GM18951 (cell line): ENCODE data around the gene TMEM192.
"Not testable (repeated sequence)": the region's sequence is repeated elsewhere in the genome, so short reads cannot be mapped to it uniquely, and the experiment has no call there.

Experiments
- POLR2A ChIP-seq: IDR thresholded peaks from 4 replicates; pipeline ENCODE4 v1.6.1; 2011; ENCODE audit warnings: mild to moderate bottlenecking; ENCODE audit not compliant: insufficient read length, insufficient read depth; ENCODE audit errors: extremely low read depth
- in situ Hi-C: fragments of 300-500 bp; cut with MboI; formaldehyde crosslinking; loops from one replicate; pipeline ENCODE4 v1.12.0; 2022; ENCODE audit warnings: low sequenced_read_pairs, mixed read lengths, inconsistent platforms; ENCODE audit not compliant: unreplicated experiment

Gene TMEM192

DNA sequence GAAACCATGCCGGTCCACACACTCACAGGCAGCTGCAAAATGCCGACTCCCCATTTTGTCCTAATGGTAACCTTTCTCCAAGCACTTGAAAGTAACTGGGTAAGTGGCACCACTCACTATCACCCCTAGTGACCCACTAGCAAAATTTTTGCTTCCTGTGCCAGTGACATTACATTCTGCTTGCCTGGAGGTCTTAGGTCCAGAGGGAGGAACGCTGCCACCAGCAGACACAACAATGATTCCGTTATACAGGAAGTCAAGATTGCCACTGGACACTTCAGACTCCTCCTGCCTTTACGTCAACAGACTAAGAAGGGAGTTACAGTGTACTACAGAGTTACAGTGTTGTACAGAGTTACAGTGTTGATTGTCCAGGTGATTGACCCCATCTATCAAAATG is 11.8 kb upstream of the TMEM192 start:
- no peak for TF ChIP-seq POLR2A
- in situ Hi-C loops = no loop called here

DNA sequence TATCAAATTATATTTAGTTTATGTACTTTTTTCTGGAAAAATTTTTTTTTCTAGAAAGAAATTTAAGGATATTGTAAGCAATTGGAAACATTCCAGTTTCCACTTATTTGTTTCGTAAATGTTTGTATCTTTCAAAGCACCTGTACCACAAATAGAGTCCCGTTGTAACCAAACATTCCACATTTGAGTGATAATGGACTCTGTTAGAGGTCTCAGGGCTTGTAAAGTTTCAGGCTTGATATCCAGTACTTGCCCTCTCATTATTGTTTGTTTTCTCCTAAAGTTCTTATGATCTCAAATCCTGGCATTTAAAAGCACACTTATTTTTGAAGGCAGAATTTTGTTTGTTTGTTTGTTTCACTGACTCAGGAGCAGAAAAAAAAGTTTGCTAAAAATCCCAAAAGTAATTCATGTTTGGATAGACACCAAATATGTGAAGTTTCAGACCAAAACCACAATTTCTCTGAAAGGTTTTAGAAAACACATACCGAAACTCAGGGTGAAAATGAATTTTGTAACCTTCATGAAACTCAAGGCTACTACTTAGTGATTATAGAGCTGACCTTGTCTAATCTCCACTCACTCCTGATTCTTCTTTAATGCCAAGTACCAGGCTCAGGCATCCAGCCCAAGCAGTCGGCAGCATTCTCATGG is 5.7 kb upstream of the TMEM192 start:
- TF ChIP-seq POLR2A = no peak
- in situ Hi-C loops = no loop called here

DNA sequence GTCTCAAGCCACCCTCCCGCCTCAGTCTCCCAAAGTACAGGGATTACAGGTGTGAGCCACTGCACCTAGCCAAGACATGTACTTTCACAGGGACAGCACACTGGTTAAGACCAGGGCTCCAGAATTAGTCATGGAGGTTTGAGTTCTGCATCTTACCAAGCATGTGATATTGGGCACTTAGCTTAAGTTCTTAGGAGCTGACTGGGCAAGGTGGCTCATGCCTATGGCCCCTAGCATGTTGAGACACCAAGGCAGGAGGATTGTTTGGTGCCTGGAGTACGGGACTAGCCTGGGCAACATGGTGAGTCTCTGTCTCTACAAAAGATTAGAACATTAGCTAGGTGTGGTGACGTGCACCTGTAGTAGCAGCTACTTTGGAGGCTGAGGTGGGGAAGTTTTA is 2.6 kb upstream of the TMEM192 start:
- in situ Hi-C loops = no loop called here
- no peak for TF ChIP-seq POLR2A

DNA sequence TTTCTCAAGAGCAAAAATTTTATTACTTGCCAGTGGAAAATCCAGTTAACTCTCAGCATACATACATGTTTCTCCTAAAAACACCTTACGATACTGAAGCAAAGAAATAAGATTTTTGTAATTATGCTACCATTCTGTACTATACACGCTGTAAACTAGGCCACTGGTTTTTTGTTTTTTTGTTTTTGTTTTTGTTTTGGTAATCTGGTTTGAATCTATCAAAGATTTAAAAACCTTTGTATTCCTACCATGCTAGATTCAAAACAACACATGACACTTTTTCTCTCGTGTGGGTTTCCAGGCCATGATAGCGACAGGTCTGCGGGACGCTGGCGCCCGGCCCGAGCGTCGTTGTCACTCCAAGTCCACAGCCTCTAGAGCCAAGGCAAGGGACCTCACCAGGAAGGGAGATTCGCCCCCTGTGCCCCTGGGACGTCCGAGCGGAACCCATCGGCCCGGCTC is 723 bp downstream of the TMEM192 start:
- in situ Hi-C loops = no loop called here
- no peak for TF ChIP-seq POLR2A

DNA sequence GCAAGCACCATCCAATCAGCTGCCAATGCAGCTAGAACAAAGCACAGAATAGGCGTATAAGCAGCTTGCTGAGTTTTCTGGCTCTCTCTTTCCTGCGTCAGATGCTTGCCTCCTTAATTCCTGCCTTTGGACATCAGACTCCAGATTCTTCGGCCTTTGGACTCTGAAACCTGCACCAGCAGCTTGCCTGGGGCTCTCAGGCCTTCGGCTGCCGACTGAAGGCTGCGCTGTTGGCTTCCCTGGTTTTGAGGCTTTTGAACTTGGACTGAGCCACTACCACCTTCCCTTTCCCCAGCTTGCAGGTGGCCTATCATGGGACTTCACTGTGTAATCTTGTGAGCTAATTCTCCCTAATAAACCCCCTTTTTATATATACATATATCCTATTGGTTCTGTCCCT is 6.1 kb downstream of the TMEM192 start:
- TF ChIP-seq POLR2A = no peak
- in situ Hi-C loops = no loop called here

DNA sequence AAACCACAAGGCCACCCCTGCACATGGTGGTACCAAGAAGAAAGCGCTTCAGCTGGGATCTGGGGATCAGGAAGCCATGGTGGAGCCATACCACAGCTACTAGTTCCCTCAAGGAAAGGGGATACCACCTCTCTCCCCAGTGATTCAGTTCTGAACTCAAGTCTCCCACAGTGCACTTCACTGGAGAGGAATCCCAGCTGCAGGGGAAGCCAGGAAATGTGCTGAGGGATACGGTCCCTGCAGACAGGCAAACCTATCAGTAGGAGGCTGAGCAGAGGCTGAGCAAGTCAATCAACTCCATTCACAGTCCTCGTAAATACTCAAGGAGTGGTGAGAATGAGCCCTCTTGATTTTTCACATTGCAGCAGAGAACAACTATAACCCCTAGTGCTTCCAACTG is 11.0 kb downstream of the TMEM192 start:
- in situ Hi-C loops = no loop called here
- TF ChIP-seq POLR2A = no peak

DNA sequence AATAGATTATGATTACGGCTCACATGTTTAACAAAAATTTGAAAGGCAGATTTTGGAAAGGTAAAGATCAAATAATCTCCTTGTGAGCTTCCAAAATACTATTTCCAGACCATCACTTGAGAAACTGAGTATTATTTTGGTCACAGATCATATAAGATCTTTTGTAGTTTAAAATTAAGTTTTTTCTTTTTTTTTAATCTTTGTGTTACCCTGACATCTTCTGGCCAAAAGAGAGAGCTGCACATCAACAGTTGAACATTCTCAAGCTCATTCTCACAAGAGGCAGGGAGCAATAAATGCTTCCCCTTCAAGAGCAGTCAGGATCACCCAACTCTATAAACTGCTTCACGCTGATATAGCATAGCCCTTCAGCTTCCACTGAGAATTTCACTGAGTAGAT is 15.9 kb downstream of the TMEM192 start:
- in situ Hi-C loops = no loop called here
- no peak for TF ChIP-seq POLR2A

DNA sequence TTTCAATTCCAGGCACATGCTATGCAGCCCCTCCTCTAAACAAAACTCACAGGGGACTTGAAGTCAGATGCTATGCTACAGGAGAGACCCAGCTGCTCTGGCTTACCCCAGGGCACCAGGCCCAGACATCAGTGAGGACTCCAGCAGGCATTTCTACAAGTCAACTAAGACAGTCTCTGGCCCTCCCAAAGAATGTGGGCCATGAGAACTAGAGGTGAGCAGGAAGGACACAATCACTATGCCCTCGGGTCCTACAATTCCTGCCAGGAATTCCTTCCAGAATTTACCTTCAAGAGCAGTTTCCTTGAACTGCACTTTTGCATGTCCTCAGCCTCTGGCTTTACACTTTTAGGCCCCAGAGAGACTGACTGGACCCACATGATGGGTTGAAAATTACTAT is 17.4 kb downstream of the TMEM192 start:
- in situ Hi-C loops = no loop called here
- TF ChIP-seq POLR2A = no peak

DNA sequence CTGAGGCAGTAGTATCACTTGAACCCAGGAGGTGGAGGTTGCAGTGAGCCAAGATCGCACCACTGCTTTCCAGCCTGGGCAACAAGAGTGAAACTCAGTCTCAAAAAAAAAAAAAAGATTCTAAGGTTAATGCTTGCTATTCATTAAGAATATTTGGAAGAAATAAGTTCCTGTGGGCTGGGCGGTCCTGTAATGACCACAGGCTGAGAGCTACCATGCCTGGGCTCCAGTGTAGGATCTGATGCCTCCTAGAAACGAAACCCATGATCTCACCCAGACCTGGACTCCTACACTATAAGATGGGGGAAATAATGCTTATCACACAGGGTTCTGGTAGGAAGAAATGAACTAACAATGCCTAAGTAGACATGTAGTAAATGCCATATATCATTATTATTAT is 17.8 kb downstream of the TMEM192 start:
- in situ Hi-C loops = no loop called here

DNA sequence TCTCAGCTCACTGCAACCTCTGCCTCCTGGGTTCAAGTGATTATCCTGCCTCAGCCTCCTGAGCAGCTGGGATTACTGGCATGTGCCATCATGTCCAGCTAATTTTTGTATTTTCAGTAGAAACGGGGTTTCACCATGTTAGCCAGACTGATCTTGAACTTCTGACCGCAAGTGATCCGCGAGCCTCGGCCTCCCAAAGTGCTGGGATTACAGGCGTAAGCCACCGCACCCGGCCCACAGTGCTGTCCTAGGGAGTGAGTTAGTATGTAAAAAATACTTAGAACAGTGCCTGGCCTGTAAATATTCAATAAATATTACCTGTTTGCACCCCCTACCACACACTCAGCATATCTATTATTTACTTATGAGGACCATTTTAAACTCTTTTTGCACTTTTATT is 20.5 kb downstream of the TMEM192 start:
- in situ Hi-C loops = not testable (repeated sequence)

More for the DNA sequence above, 17.8 kb downstream of the TMEM192 start:
- TF ChIP-seq POLR2A = no peak

DNA sequence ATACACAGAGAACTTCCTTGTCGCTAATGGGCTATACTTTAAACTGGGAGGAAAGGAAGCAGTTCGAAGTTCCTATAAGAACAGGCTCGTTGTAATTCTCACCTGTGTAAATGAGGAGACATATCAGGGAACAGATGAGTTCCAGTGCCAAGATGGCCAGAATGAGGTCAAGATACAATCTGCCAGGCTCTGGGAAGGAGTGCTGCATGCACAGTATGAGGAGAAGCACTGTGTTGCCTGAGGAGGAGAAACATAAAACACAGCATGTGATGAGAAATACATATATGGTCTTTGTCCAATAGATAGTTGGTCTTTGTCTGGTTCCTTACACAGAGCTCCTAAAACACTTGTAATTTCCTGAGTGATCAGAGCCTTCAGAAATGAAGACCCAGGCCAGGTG is 24.3 kb downstream of the TMEM192 start:
- no peak for TF ChIP-seq POLR2A
- in situ Hi-C loops = no loop called here

DNA sequence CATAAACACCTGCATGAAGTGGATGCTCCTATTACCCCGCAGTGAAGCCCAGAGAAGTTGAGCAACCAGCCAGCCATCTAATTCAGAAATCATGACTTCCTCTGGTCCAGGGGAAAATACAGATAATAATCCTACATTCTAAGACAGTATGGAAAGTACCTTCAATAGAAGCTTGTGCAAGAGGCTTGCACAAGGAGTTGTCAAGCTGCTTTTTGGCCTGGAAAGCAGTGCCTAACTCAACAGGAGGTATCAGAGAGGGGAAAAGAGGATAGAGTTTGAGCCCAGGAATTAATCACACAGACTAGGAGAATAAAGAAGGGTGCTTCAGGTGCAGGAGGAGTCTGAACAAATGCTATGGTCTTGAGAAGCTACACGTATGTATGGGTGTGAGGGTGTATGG is 26.7 kb downstream of the TMEM192 start:
- TF ChIP-seq POLR2A = no peak
- in situ Hi-C loops = no loop called here

DNA sequence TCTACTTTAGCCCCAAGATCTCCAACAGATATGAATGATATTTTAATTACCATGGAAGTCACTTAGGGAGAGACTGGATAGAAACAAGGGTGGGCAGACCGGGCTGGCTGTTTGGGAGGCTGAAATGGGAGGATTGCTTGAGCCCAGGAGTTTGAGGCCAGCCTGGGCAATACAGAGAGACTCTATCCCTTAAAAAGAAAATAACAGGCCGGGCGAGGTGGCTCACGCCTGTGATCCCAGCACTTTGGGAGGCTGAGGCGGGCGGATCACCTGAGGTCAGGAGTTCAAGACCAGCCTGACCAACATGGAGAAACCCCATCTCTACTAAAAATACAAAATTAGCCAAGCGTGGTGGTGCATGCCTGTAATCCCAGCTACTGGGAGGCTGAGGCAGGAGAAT is 27.9 kb downstream of the TMEM192 start:
- in situ Hi-C loops = not testable (repeated sequence)

DNA sequence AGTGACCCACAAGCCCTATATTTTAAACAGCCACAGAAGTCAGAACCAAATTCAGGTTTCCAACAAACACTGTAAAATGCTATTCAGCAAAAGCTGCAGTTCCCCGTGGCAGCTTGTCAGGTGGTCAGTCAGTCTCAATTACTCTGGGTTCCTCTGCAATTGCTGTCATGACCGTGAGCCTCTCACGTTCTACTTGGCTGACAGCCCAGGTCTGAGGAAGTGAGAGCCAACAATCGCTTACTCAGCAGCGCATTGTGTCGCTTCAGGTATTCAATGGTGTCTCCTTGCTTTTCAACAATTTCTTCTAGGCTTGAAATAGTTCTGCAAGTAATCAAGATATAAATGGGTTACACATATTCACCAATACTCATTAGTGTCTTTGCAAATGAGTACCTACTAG is 33.2 kb downstream of the TMEM192 start:
- in situ Hi-C loops = no loop called here
- TF ChIP-seq POLR2A = no peak

DNA sequence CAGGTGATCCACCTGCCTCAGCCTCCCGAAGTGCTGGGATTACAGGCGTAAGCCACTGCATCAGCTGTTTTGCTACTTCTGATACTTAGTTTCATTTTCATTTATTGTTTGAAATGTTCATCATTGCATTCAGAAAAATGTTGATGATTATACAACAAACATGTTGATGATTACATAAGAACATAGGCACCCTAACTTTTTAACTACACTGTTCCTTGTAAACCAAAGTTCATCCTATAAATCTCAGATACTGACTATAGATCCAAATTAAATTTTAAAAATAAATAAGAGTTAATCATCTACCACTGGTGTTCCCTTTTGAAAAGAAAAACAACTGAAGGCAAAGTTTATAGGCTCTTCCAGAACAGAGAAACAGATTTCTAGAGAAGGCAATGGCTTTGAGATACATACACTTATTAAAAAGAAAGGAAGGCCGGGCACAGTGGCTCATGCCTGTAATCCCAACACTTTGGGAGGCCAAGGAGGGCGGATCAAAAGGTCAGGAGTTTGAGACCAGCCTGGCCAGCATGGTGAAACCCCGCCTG is 35.6 kb downstream of the TMEM192 start:
- TF ChIP-seq POLR2A = no peak
- in situ Hi-C loops = no loop called here

DNA sequence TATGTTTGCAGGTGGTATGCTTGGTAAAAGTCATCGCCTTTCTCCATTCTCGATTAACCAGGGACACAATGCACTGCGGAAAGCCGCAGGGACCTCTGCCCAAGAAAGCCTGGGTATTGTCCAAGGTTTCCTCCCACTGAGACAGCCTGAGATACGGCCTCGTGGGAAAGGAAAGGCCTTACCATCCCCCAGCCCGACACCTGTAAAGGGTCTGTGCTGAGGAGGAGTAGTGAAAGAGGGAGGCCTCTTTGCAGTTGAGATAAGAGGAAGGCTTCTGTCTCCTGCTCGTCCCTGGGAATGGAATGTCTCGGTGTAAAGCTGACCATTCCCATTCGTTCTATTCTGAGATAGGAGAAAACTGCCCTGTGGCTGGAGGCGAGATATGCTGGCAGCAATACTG is 39.3 kb downstream of the TMEM192 start:
- in situ Hi-C loops = not testable (repeated sequence)
